Prostate gland (tissue), 2 donors: ENCODE results near the gene ARSG. TPM values are rescaled to one million over a fixed set of nuclear protein-coding genes. Genes with fewer than 3 reads are reported as not detected.
A peak's percentile ranks its signal among the peaks of the same experiment; 100 is the strongest.

Experiments
- DNase-seq: peaks from one replicate; pipeline ENCODE4 v3.0.0-alpha.2; 2019; ENCODE audit warnings: low spot score
- H3K27ac ChIP-seq, 2 donors: fragments of 200-600 bp; sonication (generic); 2 replicates each; pipeline ENCODE4 v1.5.1; 2017 to 2019
- H3K27me3 ChIP-seq: fragments of 200-600 bp; sonication (generic); replicated peaks from 2 replicates; pipeline ENCODE4 v1.5.1; 2019; ENCODE audit not compliant: insufficient read depth
- H3K36me3 ChIP-seq, 2 donors: fragments of 200-600 bp; sonication (generic); 1 replicate in 1 of 2; 2 replicates in 1 of 2; pipeline versions ENCODE4 v1.5.1 to v1.8.1; 2017 to 2019
- H3K4me1 ChIP-seq: fragments of 200-600 bp; sonication (generic); replicated peaks from 2 replicates; pipeline ENCODE4 v1.5.1; 2019
- H3K4me3 ChIP-seq, 2 donors: fragments of 200-600 bp; sonication (generic); 2 replicates each; pipeline ENCODE4 v1.5.1; 2017 to 2019
- H3K9me3 ChIP-seq: fragments of 200-600 bp; sonication (generic); 2 replicates; pipeline ENCODE4 v1.5.1; 2017
- POLR2A ChIP-seq: fragments of 450-650 bp; IDR thresholded peaks from one replicate; pipeline ENCODE4 v1.6.1; 2016; ENCODE audit warnings: antibody characterized with exemption, mild to moderate bottlenecking
- POLR2AphosphoS5 ChIP-seq: sonication (generic); formaldehyde crosslinking; IDR thresholded peaks from one replicate; pipeline ENCODE4 v1.6.1; 2017; ENCODE audit warnings: antibody characterized with exemption
- WGBS: methylation state at CpG from one replicate; pipeline ENCODE4 v1.1.5; 2018; 5-methylcytosine and 5-hydroxymethylcytosine counted together
- intact Hi-C: fragments of 100-400 bp; cut with DNase I; formaldehyde crosslinking; loops from one replicate; pipeline ENCODE4 v1.14.2; 2022
- total RNA-seq, 2 donors: library from RNA; depleted of rRNA; stranded (reverse); fragments of >200 nt; gene quantifications; one replicate each; pipeline ENCODE4 v1.1.0, GENCODE V29; 2016
- TF ChIP-seq, protein P1 (sequence below), 4 experiments: fragments of 200-600 bp in 2 of 4; fragments of 450-650 bp in 2 of 4; sonication (generic) in 2 of 4; IDR thresholded peaks; 1 replicate in 3 of 4; 2 replicates in 1 of 4; pipeline ENCODE4 v1.5.1; 2016 to 2019; ENCODE audit warnings: antibody characterized with exemption in 4 of 4, mild to moderate bottlenecking in 2 of 4, moderate library complexity in 2 of 4

The ARSG gene
- total RNA-seq, 2 donors from 2014 or later, result 1.5 to 8.3 TPM

DNA sequence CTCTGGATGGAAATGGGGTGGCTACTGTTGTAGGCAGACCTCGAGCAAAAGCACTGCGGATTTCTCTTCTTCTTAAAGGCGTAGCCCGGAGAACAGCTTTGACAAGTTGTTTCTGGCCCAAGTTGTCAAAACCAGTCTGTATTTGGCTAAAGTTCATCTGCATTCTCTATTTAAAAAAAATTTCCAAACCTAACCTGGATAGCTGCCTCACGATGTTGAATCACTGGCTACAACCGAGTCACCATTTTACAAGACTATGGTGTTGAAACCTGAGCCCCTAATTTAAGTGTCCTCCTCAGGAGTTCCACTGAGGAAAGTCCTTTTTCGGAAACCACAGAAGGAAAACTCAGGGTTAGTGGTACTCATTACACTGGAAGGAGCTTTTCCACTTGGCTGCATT lies 1.8 kb upstream of the ARSG start:
- no peak overlapping the region for H3K27ac ChIP-seq

DNA sequence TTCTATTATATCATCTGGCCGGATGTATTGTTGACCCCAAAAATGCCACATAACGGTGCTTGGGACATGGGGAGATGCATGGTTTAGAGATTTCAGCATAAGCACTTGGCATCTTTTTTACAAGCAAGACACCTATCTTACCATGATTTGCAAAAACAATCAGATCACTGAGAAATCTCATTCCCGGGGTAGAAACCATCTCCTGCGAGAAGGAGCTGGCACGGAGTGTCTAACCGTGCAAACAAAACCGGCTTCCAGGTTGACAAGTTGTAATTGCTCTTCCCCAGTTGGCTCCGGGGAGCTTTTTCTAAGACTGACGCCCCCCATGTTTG lies 1.4 kb upstream of the ARSG start:
- Histone ChIP-seq H3K27me3 (no peaks in the 10 kb centered on the region), H3K27ac (no peak overlapping the region), H3K4me3 (no peak overlapping the region), H3K36me3 (no peaks in the 10 kb centered on the region), H3K9me3 (no peaks in the 10 kb centered on the region), H3K4me1 (peaks cover 5% of the 10 kb centered on the region)
- DNase-seq, result no peak
- TF ChIP-seq POLR2A (no peak), POLR2AphosphoS5 (no peak)
- TF ChIP-seq, protein P1, sequence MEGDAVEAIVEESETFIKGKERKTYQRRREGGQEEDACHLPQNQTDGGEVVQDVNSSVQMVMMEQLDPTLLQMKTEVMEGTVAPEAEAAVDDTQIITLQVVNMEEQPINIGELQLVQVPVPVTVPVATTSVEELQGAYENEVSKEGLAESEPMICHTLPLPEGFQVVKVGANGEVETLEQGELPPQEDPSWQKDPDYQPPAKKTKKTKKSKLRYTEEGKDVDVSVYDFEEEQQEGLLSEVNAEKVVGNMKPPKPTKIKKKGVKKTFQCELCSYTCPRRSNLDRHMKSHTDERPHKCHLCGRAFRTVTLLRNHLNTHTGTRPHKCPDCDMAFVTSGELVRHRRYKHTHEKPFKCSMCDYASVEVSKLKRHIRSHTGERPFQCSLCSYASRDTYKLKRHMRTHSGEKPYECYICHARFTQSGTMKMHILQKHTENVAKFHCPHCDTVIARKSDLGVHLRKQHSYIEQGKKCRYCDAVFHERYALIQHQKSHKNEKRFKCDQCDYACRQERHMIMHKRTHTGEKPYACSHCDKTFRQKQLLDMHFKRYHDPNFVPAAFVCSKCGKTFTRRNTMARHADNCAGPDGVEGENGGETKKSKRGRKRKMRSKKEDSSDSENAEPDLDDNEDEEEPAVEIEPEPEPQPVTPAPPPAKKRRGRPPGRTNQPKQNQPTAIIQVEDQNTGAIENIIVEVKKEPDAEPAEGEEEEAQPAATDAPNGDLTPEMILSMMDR (IDR thresholded peaks at IDR 0.05), result no peak
- intact Hi-C loops, result no loop called here
- 16% methylated on average over 9 of the region's 9 CpGs for WGBS

More for the DNA sequence above, 1.8 kb upstream of the ARSG start:
- peaks cover 5% of the 10 kb centered on the region for H3K4me1 ChIP-seq
- peak; percentile 13 for DNase-seq
- 47% methylated on average over 7 of the region's 7 CpGs for WGBS
- intact Hi-C loops, result no loop called here
- no peaks in the 10 kb centered on the region for H3K27me3 ChIP-seq
- peak; percentile 28 for TF ChIP-seq POLR2AphosphoS5
- TF ChIP-seq, protein P1 (IDR thresholded peaks at IDR 0.05), result no peak
- no peaks in the 10 kb centered on the region for H3K36me3 ChIP-seq
- no peak overlapping the region for H3K4me3 ChIP-seq
- no peaks in the 10 kb centered on the region for H3K9me3 ChIP-seq

- Histone ChIP-seq H3K36me3 (no peaks in the 10 kb centered on the region), H3K27me3 (no peaks in the 10 kb centered on the region), H3K4me1 (peaks cover 5% of the 10 kb centered on the region), H3K27ac (peak overlapping the region; percentile 26 to 36), H3K4me3 (peak overlapping the region; percentile 45 to 56), H3K9me3 (no peaks in the 10 kb centered on the region)
- WGBS, result 2% methylated on average over 35 of the region's 50 CpGs
- TF ChIP-seq POLR2A (no peak), POLR2AphosphoS5 (no peak)
- TF ChIP-seq, protein P1 (IDR thresholded peaks at IDR 0.05), result no peak
- DNase-seq, result peak; percentile 28
- intact Hi-C loops, result no loop called here
These were observed 884 bp upstream of the ARSG start for GRCh38 chr17:68290268-68290954.

- peak; percentile 39 for DNase-seq
- H3K36me3 ChIP-seq, result no peaks in the 10 kb centered on the region
- TF ChIP-seq POLR2A (no peak), POLR2AphosphoS5 (peak; percentile 31)
- TF ChIP-seq, protein P1 (IDR thresholded peaks at IDR 0.05), result peak in 1 of 4 experiments; percentile 7
- WGBS, result 2% methylated on average over 47 of the region's 76 CpGs
- intact Hi-C loops, result no loop called here
- H3K4me1 ChIP-seq, result peaks cover 12% of the 10 kb centered on the region
- H3K9me3 ChIP-seq, result no peaks in the 10 kb centered on the region
- H3K27ac ChIP-seq, result peak overlapping the region; percentile 11 to 26
- H3K4me3 ChIP-seq, result peak overlapping the region; percentile 45 to 56
- no peaks in the 10 kb centered on the region for H3K27me3 ChIP-seq
These were observed 767 bp downstream of the ARSG start for GRCh38 chr17:68291836-68292688.
